Muscle layer of colon (tissue), 2 donors: Measurements from ENCODE around the gene C4A.
A peak's percentile ranks its signal among the peaks of the same experiment; 100 is the strongest.
"Not testable (repeated sequence)": the region's sequence is repeated elsewhere in the genome, so short reads cannot be mapped to it uniquely, and the experiment has no call there.

Experiments
- H3K27ac ChIP-seq: one replicate; pipeline ENCODE4 v1.7.0; 2013; ENCODE audit warnings: low read depth, mild to moderate bottlenecking, low read length, moderate library complexity
- H3K27me3 ChIP-seq, 2 donors: one replicate each; pipeline ENCODE4 v1.7.0; 2013; ENCODE audit warnings: low read length in 2 of 2, mild to moderate bottlenecking in 2 of 2; ENCODE audit not compliant: insufficient read depth in 2 of 2, control insufficient read depth in 1 of 2
- H3K36me3 ChIP-seq: one replicate; pipeline ENCODE4 v1.7.0; 2013; ENCODE audit warnings: mild to moderate bottlenecking, low read length; ENCODE audit not compliant: insufficient read depth
- H3K4me1 ChIP-seq: one replicate; pipeline ENCODE4 v1.7.0; 2013; ENCODE audit warnings: mild to moderate bottlenecking, low read length; ENCODE audit not compliant: insufficient read depth
- H3K4me3 ChIP-seq, 2 donors: one replicate each; pipeline ENCODE4 v1.7.0; 2013; ENCODE audit warnings: low read length in 2 of 2, low read depth in 1 of 2, mild to moderate bottlenecking in 1 of 2, moderate library complexity in 1 of 2
- H3K9ac ChIP-seq: one replicate; pipeline ENCODE4 v1.7.0; 2013; ENCODE audit warnings: low read length
- H3K9me3 ChIP-seq: one replicate; pipeline ENCODE4 v1.7.0; 2013; ENCODE audit warnings: mild to moderate bottlenecking, low read length
- donor health status: abdominal sarcoma.
- donor health status: Adenocarcinoma of cecum.

The C4A gene

GRCh38 chr6:31971993-31972708, 9.7 kb upstream of the C4A start, which contains the start of gene DXO:
DXO (minus strand) TSS chr6:31972138; CDS start chr6:31971675, 463 bp downstream.
- H3K27me3 ChIP-seq = no peaks in the 10 kb centered on the region
- H3K4me1 ChIP-seq = peaks cover 25% of the 10 kb centered on the region
- H3K9me3 ChIP-seq = no peaks in the 10 kb centered on the region
- peak within 1 kb of the TSS; percentile 69 to 72 for H3K4me3 ChIP-seq
- H3K36me3 ChIP-seq = peaks cover 32% of the 10 kb centered on the region
- H3K9ac ChIP-seq = peak within 1 kb of the TSS; percentile 88
- H3K27ac ChIP-seq = peak within 1 kb of the TSS; percentile 82

- H3K27ac ChIP-seq = peak overlapping the region; percentile 82
- H3K4me1 ChIP-seq = peaks cover 25% of the 10 kb centered on the region
- H3K9ac ChIP-seq = peak overlapping the region; percentile 88
- no peaks in the 10 kb centered on the region for H3K27me3 ChIP-seq
- H3K9me3 ChIP-seq = no peaks in the 10 kb centered on the region
- peaks cover 25% of the 10 kb centered on the region for H3K36me3 ChIP-seq
- peak overlapping the region; percentile 69 to 72 for H3K4me3 ChIP-seq
Measured at GRCh38 chr6:31972709-31973350, 9.0 kb upstream of the C4A start.

- H3K4me3 ChIP-seq, H3K9me3 ChIP-seq, H3K27me3 ChIP-seq, H3K27ac ChIP-seq, H3K9ac ChIP-seq, H3K36me3 ChIP-seq: not testable (repeated sequence)
- H3K4me1 ChIP-seq = peaks cover 21% of the 10 kb centered on the region
Measured at GRCh38 chr6:31976065-31976464, 5.8 kb upstream of the C4A start.

GRCh38 chr6:31977816-31978431, 3.9 kb upstream of the C4A start:
- Histone ChIP-seq H3K4me3 (no peak overlapping the region), H3K27ac (no peak overlapping the region), H3K27me3 (no peaks in the 10 kb centered on the region), H3K4me1 (peaks cover 10% of the 10 kb centered on the region), H3K36me3 (peaks cover 10% of the 10 kb centered on the region), H3K9ac (no peak overlapping the region), H3K9me3 (no peaks in the 10 kb centered on the region)

- Histone ChIP-seq H3K4me3 (no peak overlapping the region), H3K9me3 (no peaks in the 10 kb centered on the region), H3K9ac (no peak overlapping the region), H3K36me3 (peaks cover 10% of the 10 kb centered on the region), H3K27me3 (no peaks in the 10 kb centered on the region), H3K27ac (no peak overlapping the region), H3K4me1 (peaks cover under 1% of the 10 kb centered on the region)
Measured at GRCh38 chr6:31978831-31979230, 3.0 kb upstream of the C4A start.

GRCh38 chr6:31979238-31979898, 2.5 kb upstream of the C4A start:
- Histone ChIP-seq H3K27me3 (no peaks in the 10 kb centered on the region), H3K9me3 (no peaks in the 10 kb centered on the region), H3K4me1 (no peaks in the 10 kb centered on the region), H3K27ac (no peak overlapping the region), H3K9ac (no peak overlapping the region), H3K36me3 (peaks cover 10% of the 10 kb centered on the region), H3K4me3 (no peak overlapping the region)

GRCh38 chr6:31980195-31980876, 1.5 kb upstream of the C4A start:
- not testable (repeated sequence) for H3K27me3 ChIP-seq, H3K9me3 ChIP-seq, H3K4me3 ChIP-seq, H3K9ac ChIP-seq, H3K36me3 ChIP-seq, H3K27ac ChIP-seq, H3K4me1 ChIP-seq

- H3K9ac ChIP-seq, H3K36me3 ChIP-seq, H3K27ac ChIP-seq, H3K4me1 ChIP-seq, H3K4me3 ChIP-seq, H3K9me3 ChIP-seq, H3K27me3 ChIP-seq: not testable (repeated sequence)
Measured at GRCh38 chr6:31980998-31981397, 859 bp upstream of the C4A start.

GRCh38 chr6:31989363-31989762, 7.5 kb downstream of the C4A start:
- not testable (repeated sequence) for H3K36me3 ChIP-seq, H3K27ac ChIP-seq, H3K9me3 ChIP-seq, H3K27me3 ChIP-seq, H3K9ac ChIP-seq, H3K4me3 ChIP-seq, H3K4me1 ChIP-seq

GRCh38 chr6:31994421-31994820, 12.6 kb downstream of the C4A start:
- not testable (repeated sequence) for H3K36me3 ChIP-seq, H3K9ac ChIP-seq, H3K27me3 ChIP-seq, H3K27ac ChIP-seq, H3K9me3 ChIP-seq, H3K4me1 ChIP-seq, H3K4me3 ChIP-seq

- not testable (repeated sequence) for H3K36me3 ChIP-seq, H3K9ac ChIP-seq, H3K9me3 ChIP-seq, H3K4me1 ChIP-seq, H3K4me3 ChIP-seq, H3K27me3 ChIP-seq, H3K27ac ChIP-seq
Measured at GRCh38 chr6:31996385-31996784, 14.5 kb downstream of the C4A start.
